ENCODE data around the gene MSANTD2.

Gene MSANTD2

DNA sequence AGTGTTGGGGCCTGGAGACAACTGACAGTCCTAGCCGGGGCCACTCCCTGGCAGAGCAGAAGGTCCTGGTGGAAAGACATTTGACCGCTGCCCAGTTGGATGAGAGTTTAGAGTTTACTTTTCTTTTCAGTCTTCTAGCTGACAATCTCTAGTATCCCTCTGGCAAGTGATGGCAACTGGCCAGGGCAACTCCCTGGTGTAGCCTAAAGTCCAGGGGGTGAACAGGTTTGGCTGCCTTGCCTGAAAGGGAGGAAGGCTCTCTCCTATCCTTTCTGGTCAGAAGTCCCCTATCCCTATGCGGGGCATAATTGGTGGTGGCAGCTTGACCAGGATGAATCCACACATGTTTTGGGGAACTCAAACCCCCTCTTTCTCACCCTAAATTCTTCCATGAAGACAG, 16.8 kb upstream of the MSANTD2 start:
- Histone ChIP-seq H3K27me3 (ENCODE audit: insufficient read depth, poor library complexity, severe bottlenecking) (peaks cover 8% of the 10 kb centered on the region), H3K4me3 (replicated peaks; ENCODE audit: insufficient read depth, low read length) (no peak overlapping the region), H3K27ac (replicated peaks) (no peak overlapping the region)
- no peak for DNase-seq (ENCODE audit: low read depth in 1 of 2, low spot score in 1 of 2)
- TF ChIP-seq SPI1 (IDR thresholded peaks at IDR 0.05; ENCODE audit: borderline replicate concordance, low read depth), result no peak
- no peak for TF ChIP-seq CTCF (IDR thresholded peaks at IDR 0.05; ENCODE audit: insufficient read depth, low read length)
- no peak for TF ChIP-seq REST (IDR thresholded peaks at IDR 0.05; ENCODE audit: insufficient replicate concordance, low read depth)
- TF ChIP-seq POLR2AphosphoS5 (IDR thresholded peaks at IDR 0.05; ENCODE audit: low read depth), result no peak
- TF ChIP-seq GABPA (IDR thresholded peaks at IDR 0.05; ENCODE audit: low read depth), result no peak

- Histone ChIP-seq H3K27ac (replicated peaks) (no peak overlapping the region), H3K27me3 (ENCODE audit: insufficient read depth, poor library complexity, severe bottlenecking) (peaks cover 6% of the 10 kb centered on the region), H3K4me3 (replicated peaks; ENCODE audit: insufficient read depth, low read length) (no peak overlapping the region)
- DNase-seq (ENCODE audit: low read depth in 1 of 2, low spot score in 1 of 2), result no peak
- TF ChIP-seq CTCF (IDR thresholded peaks at IDR 0.05; ENCODE audit: insufficient read depth, low read length) (no peak), SPI1 (IDR thresholded peaks at IDR 0.05; ENCODE audit: borderline replicate concordance, low read depth) (no peak), GABPA (IDR thresholded peaks at IDR 0.05; ENCODE audit: low read depth) (no peak), POLR2AphosphoS5 (IDR thresholded peaks at IDR 0.05; ENCODE audit: low read depth) (no peak), REST (IDR thresholded peaks at IDR 0.05; ENCODE audit: insufficient replicate concordance, low read depth) (no peak)
Observed at GRCh38 chr11:124814739-124815138, 14.5 kb upstream of the MSANTD2 start.

DNA sequence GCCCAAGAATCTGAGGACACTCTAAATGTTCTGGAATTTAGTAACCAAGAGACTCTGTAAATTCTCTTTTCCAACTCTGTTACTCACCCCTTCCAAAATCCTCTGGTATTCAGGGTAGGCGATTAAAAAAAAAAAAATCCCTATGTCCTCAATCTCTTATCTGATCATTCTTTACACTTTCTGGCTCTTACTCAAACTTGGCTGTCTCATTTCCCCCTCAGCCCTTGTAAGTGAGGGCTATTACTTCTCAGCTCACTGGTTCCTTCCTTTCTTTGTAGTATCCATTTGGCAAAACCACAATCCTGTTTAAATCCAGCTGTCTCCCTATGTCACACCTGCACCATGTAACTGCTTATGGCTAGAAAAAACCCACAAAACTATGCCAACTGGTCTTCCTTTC, 12.7 kb upstream of the MSANTD2 start:
- TF ChIP-seq SPI1 (IDR thresholded peaks at IDR 0.05; ENCODE audit: borderline replicate concordance, low read depth) (no peak), REST (IDR thresholded peaks at IDR 0.05; ENCODE audit: insufficient replicate concordance, low read depth) (no peak), POLR2AphosphoS5 (IDR thresholded peaks at IDR 0.05; ENCODE audit: low read depth) (no peak), CTCF (IDR thresholded peaks at IDR 0.05; ENCODE audit: insufficient read depth, low read length) (no peak), GABPA (IDR thresholded peaks at IDR 0.05; ENCODE audit: low read depth) (no peak)
- Histone ChIP-seq H3K27me3 (ENCODE audit: insufficient read depth, poor library complexity, severe bottlenecking) (peaks cover 8% of the 10 kb centered on the region), H3K4me3 (replicated peaks; ENCODE audit: insufficient read depth, low read length) (no peak overlapping the region), H3K27ac (replicated peaks) (no peak overlapping the region)
- DNase-seq (ENCODE audit: low read depth in 1 of 2, low spot score in 1 of 2), result no peak
